A549 treated with ZK216348 at 1 μM for 4 hours (cell line): ENCODE measurements around the gene POTEB. TPM values are rescaled to one million over a fixed set of nuclear protein-coding genes. Genes with fewer than 3 reads are reported as not detected.

ENCODE experiments used
- total RNA-seq: library from RNA; stranded (reverse); fragments of 200-300 nt; extraction: Qiagen RNA extraction; gene quantifications from 5 replicates; pipeline ENCODE4 v1.2.3, GENCODE V29; 2022; ENCODE audit warnings: low read depth

POTEB gene
- total RNA-seq, result not detected in 5 replicates

DNA sequence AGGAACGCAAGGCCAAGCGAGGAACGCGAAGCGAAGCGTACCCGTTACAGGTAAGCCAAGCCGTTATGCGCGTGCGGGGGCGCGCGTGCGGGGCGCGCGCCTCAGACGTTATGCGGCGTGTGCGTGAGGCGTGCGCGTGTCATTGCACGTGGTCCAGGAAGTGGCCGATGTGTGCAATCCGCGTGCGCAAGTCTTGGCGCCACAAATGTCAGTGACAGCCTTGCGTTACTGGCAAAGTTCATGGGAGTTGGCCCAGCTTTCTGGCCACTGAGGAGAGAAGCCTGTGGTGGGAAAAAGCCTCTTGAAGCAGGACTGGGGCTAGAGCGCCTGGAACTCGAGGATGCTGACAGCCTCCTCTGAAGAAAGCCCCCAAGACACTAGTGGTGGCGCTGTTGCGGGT, at the start of gene POTEB:
TSS of gene POTEB (minus strand) at position 101 of the 400 bp plus-strand sequence. CDS start 489 bp downstream, outside the sequence.

Other genes with a start within 250 kb of the POTEB start
- gene OR4M2, start 202.8 kb upstream of the POTEB start, total RNA-seq, result not detected in 5 replicates